IPS DF 4.7 (cell line): ENCODE results near the gene SALL1.

Experiments used
- DNase-seq: peaks from one replicate; pipeline ENCODE4 v3.0.0-alpha.2; 2013; ENCODE audit warnings: low spot score; ENCODE audit errors: extremely low read depth

Gene SALL1

DNA sequence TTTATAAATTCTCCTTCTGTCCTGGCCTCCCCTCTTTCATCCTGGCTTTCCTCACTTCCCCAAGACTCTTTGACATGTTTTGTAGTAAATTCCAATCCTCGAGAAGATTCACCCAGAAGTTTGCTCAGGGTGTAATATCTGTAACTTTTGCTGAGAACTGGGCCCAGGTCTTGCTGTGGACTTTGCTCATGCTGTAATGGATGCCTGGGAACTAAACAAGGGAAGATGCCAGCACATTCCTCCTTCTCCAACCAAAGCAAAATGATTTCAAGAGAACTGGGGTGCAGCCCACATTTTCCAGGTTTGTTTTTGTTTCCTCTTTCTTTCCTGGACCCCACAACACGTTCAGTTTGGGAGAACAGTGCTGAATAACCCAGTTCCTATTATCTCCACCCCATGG lies 6.6 kb upstream of the SALL1 start:
- DNase-seq: no peak

DNA sequence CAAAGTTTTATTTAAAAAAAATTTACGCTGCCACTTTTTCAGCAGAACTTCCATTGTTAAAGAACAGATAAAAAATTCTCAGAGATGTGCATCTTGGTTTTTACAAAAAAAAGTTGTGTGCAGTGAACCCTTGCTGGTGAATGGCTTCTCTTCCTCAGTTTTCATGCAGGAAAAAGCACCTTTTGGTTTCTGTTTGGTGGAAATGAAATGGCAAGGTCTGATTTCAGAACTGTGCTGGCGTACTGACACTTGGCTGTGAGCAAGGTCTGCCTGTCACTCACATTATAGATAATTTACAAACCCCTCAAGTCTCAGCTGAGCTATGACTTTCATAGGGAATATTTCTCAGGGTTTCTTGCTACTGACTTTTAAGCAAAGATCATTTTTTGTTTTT lies 5.7 kb upstream of the SALL1 start:
- no peak for DNase-seq

DNA sequence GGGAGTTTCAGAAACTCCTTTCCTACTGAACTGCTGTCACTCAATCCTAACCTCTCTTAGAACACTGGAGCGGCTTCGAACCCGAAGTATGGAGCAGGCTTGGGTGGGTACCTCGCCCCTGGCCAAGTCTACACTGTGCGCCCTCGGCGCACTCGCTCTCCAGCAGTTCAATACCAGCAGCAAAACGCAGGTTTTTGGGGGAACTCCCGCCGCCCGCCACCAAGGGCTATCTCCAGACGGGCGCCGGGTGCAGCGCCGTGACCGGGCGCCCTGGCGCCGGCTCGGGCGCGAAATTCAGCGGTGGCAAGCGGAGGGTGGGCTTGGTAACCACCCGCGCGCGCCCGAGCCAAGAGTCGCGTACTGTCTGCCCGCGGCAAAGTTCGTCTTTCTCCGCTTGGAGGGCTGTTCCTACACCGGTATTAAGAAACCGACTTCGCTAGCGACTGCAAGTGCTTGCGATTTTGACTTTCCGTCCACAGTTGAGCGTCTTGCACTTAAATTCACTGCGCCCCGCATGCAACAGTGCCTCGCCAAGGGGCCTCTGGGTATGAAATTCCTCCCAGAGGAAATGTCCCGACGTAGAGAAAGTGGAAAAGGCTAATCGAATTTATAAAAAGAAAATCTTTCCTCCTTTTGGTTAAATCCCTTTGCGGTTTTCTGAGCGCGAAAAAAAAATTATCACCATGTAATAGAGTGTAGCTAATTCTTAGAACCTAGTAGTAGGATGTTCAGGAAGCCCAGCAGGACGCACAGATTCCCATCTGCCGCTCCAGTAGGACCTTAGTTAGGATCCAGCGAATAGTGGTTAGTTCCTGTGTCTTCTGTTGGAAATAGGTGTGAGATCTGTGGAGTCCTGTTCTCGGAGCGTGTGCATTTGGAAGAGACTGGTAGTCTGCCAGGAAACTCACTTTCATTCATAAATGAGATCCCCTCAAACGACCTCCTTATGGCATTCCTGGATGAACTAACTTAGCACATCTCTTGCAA lies 5.0 kb upstream of the SALL1 start:
- DNase-seq: no peak

DNA sequence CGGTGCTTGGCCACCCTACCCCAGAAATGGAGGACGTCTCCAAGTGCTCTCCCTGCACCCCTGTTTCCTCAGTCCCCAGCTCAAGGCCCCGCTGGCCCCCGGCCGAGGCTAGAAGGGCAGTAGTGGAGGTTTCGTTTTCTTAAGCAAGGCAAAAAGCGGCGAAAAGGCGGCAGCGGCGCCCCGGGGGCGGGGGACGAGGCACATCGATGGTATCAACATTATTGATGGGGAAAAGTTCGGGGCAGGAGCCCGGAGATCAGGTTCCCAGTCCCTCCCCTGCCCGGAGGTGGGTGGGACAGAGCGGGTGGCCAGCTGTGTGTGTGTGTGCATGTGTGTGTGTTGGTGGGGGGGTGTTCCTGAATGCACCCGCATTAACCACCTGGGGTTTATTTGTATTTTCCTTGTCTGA lies 4.1 kb upstream of the SALL1 start:
- no peak for DNase-seq

DNA sequence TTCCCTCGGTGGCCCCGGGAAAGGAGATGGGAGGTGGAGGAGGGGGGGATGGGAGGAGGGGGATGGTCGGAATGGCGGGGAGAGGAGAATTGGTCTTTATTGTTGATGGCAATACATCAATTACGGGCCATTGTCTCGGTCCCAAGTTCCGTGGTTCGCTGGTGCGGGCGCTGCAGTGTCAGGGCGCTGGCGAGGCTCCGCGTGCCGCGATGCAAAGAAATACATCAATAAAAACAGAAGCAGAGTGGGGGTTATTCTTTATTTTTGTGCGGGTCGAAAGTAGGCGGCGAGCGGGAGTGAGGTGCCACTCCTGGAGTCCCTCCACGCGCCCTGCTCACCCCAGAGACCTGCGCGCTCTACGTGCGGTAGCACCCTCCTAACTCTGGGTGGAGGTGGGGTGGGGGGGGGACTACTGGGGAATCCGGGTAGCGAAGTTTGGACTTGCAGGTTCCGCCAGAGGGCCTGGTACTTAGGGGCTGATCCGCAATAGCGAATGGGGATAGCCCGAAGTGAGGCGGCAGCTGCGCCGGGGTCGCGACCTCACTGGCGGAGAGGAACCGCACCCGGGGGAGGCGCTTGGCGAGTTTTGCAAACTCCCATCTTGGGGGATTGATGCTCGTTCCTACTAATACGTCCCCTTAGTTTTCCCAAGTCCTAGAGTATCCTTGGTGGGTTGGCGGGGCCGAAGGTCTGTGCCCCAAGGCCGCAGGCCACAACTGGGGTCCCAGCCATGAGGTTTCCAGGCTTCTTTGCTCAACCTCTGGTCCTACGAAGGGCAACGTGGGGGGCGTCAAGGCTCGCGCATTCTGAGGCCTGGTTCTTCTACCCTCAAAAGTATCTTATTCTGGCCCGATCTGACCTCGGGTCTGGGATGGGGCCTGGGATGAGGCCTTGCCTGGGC lies 3.5 kb upstream of the SALL1 start:
- DNase-seq: no peak

DNA sequence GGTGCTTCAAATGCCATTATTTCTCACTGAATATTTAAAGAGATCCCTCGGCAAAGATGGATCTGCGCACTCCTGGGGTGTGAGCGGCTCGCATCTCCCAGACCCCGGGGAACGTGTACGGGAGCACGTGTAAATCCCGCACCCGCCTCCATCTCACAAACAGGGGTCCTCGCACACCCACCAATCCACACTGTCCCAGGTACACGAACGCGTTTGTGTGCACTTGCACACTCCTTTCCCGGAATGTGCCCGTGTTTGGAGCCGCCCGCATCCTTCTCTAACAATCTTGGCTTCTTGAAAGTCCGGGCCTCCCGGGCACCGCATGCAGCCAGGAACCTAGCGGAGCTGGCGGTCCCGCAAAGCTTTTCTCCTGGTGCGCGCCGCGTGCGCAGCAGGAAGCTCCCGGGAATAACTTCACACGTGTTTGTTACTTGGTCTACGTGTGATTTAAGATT lies 2.5 kb upstream of the SALL1 start:
- no peak for DNase-seq

DNA sequence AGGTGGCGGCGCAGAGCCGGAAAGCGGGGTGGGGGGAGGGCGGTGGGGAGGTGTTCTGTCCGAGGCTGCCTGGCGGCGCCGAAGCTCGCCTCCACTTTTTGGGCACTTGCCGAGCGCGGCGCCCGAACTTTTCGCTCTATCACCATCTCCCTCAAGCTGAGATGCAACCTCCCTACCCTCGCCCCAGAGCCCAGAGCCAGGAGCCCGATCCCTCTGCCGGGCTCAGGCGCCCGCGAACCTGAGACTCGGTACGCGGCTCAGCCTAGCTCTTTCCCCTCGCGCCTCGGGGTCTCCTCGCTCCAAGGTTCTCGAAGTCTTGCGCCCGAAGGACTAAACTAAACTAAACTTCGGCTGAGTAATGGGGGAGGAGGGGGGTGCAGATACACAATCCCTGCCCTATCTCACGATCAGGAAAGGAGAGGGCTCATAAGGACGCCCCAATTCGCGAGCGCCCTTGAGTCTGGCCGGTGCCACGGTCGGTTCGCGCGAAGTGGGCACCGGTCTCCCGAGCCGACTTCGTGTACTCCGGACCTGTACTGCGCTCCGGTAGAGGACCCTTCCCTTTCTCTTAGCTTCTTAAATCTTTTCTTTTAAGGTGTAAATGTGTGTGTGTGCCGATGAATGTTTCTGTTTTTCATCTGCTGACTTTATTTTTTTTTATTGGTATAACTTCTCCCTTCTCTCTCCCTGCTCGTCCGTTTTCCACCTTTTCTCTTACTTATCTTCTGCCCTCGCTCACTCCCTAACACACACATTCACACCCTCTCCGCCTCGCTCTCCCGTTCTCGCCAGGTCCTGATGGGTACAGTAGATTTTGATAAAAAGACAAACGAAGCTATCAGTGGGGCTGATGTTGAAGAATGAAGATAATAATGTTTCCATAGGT lies 1.9 kb upstream of the SALL1 start:
- no peak for DNase-seq

DNA sequence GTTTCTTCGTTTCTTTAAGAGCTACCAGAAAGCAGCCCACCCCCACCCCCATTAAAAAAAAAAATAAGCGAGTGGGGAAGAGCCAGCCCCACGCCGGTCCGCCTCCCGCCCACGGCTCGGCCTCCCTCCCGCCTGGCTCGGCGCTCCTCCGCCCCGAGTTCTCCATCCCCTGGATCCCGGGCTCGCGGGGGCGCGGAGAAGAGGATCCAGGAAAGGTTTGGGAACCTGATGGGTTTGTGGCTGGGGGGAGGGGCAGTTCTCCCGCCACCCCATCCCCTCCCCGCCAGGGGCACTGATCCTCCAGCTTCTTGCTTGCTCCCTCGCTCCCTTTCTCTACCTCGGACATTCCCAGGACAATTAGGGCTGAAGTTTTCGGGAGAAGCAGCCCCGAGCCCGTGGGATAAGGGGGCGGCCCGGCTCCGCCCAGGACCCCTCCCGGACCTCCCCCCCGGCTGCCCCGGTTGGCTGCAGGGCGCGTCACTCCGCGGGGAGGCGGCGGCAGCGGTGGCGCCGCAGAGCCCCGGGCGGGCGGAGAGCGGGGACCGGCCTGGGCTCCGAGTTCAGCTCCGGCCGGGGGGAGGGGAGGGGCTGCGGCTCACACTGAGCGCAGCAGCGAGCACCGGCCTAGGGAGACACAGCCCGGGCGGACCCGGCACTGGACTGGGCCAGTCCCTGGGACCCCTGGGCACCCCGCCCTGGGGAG lies 1.0 kb upstream of the SALL1 start:
- DNase-seq: no peak

DNA sequence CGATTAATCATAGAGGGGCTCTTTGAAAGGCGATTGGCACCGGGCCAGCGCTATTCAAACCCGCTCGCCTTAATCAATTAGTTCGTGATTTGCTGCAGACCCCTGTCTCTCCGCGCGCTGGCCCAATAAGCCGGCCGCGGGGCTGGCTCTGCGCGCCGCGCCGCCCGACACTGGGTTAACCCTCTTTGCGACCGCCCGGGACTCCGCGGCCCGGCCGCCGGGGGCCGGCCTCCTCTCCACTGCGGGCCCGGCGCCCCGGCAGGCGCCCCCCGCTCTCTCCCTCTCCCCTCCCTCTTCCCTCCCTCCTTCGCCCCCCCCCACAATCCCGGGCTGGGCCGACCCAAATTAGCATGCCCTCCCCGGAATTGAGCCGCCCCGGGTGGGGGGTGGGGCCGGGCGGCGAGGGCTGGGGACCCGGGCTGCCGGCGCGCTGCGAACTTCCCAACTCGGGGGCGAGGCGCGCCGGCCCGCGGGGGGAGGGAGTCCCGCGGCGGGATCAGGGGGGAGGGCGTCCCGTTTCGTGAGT lies 428 bp upstream of the SALL1 start:
- no peak for DNase-seq

DNA sequence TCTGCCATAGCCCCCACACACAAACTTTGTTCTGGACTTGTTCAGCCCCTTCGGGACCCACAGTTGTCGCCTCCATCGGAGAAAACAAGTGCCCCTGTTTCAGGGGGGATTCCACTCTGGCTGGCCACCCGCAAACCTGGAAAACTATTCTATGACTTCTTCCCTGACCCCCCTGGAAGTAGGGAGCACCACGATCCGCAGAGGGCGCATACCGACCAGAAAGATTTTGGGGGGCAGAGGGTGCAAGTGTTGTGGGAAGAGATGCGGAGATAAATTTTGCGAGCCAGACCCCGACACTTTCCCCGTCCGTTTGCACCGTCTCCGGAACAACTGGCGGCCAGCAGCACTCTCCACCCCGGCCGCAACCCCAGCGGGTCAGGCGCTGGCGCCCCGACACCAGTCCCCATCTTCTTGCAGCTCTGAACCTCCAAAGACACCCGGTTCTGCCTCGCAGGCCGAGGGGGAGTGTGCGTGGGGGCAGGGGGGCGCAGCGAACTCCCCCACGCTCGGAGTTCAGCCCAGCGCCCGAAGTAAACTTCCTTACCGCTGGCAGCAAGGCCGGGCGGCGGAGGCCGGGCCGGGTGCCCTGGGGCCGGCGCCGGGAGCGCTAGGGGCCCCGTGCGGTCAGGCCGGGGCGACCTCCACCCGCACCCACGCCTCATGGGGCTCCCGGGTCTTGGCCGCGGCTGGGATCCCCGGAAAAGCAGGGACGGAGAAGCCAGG lies 744 bp downstream of the SALL1 start:
- no peak for DNase-seq

DNA sequence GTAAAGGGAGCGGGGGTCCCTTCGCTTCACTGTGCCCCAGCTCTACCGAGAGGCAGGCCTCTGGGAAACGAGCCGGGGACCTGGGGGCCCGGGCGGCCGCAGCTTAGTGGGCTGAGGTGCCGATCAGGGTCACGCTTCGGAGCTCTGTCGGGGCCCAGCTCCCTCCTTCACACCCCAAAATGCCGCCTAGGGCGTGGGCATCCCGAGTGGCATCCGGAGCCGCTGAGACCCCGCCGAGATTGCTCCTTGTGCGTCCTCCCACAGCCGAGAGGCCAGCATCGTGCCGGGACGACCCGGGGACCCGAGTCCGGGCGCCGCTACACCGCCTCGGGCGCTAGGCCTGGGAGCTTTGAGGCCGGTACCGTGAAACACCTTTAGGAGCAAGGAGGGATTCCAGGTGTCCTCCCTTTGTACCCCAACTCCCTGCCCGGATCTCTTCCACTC lies 1.3 kb downstream of the SALL1 start:
- DNase-seq: no peak

DNA sequence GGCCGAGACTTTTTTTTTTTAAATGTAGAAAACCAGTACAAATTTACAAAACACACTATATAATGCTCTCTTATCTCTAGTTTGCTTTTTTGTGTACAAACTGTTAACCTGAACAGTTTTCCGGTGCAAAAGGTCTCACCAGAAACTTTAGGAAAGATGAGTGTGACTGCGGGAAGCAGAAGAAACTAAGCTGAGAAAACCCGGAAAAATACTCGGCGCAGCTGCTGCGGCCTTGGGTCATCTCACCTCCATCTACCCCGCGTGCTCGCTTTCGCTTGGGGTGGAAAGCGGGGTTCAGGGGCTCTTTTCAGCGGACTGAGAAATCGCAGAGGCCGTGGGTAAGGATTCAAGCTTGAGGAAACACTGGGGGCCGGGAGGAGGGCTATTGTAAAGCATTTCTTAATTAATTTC lies 1.8 kb downstream of the SALL1 start:
- no peak for DNase-seq

DNA sequence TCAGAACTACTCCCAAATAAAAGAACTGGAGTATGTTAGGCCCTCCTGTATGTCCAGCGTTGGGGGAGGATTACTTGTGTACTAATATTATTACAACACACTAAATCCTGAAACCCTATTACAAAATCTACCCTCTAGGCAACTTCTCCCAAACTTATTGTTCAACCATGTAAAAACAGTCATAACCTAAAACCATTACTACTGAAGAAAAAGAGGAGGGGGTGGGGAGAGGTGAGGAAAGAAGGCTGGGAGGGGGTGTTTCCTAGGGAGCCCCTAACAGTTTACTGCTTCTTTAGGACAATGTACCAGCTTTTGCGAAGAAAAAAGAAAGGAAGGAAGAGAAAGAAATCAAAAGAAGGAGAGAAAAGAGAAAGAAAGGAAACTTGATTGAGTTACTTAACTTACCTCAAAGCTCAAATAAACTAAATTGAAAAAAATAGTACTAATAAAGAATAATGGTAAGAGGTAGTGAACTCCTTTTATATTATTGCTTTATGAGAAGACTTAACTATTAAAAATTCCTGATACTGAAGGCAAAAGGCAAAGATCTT lies 2.3 kb downstream of the SALL1 start:
- DNase-seq: no peak

DNA sequence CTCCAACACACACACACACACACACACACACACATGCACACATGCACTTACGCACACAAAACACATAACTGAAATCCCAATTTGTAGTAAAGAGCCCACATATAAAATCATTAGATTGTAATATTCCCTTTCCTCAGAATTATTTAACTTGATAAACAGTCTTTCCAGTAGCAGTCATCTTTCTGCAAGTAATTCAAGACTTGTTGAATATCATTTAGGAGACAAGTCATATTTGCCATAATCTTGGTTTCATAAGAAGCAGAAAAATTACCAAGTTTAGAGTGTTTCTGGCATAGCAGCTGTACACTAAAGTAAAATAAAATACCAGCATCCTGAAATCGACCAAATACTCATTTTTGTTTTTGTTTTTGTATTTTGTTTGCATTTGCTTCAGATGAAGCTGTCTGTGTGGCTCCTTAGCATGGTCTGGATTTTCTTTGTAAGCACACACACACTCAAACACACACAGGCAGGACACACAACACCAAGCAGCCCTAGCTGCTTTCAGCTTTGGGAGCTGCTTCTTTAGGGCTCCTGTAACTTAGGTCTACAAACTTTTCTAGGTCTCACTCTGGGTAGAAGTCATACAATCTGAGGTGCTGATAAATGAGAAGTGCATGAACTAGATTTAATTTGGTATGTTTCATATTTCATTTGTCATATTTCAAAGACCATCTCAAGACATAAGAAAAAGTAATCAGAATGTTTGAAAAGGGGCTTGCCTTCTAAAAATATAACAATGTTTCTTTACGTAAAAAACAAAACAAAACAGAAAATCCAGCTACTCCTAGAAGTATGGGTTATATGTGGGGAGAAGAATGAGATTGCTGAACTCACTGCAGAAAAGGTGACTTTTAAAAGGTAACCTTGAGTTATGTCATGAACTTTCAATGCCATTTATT lies 3.0 kb downstream of the SALL1 start:
- no peak for DNase-seq

DNA sequence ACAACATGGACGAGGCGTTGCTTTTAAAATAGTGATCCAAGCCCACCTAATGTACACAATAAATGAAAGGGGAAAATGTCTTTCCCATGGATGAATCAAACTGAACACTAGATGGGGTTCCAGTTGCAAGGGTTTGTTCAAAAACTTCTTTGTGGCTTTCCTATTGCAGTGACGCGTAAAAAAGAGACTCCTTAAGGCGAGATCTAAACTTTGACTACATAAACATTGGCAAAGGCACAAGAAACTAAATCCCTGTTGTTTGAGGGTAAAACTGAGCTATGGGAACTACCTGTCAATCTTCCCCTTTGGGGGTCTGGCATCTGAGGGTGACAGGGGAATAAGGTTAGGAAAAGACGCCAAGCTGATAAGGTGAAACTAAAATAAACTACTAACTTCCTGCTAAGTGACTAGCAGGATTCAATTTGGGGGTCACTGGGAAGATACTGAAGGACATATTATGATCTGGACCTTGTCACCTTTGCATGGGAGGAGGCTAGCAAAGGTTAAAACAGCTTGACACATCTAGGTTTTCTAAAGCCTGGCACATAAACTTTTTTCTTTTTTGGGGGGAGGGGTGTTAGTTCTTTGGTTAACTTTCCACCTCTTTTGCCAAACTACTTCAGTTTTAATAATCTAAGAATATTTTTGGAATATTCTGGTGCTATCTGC lies 4.7 kb downstream of the SALL1 start:
- no peak for DNase-seq

DNA sequence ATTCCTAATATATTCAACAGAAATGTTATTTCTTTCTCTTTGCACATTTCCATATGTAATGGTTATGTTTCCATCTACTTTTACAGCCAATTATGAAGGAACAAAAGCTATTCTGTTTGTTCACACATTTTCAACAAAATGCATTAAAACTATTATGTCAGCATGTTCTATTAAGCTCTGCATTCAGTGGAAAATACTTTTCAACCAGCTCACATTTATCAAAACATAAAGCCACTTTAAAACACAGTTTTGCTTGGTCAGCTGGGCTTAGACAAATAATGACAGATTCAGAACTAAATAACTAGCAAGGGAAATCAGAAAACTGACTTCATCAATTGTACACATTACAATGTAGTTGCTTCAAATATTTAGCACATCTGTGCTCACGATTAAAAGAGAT lies 6.9 kb downstream of the SALL1 start:
- no peak for DNase-seq

DNA sequence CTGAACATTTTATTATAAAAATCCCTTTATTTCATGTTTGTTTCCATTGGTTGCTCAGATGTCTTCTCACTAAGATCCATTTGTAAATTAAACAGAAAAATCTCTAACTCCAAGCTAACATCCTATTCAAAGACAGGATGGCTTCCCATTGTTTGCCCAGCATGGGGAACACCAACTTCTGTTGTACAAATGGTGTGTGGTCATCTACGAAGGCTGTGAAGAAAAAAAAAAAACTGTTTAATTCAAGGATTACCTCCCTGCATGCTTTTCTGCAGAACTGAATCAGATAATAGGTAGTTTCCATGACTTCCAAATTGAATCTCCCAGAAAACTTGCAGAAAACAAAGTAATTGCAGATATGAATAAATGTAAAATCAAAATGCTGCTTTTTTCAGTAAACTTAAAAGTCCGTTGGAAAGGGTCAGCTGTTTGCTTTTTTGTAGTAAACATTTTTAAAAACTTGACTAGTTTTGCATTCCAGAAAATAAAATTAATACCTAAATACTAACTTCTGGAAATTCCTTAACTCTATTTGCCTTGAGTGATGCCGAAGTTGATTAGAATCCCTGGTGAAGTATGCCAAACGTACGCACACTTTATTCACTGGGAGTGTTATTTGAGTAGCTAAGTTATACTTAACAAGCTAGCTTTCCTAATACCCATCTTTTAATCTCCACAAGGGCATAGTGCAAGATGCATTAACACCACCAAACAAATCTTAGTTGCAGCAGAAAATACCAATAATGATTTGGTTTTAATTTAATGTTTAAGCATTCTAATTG lies 7.7 kb downstream of the SALL1 start:
- no peak for DNase-seq
